Suppressor macrophage treated with lipopolysaccharide for 4 hours (primary cell): ENCODE data around the gene SPSB4.

Experiments used
- DNase-seq: peaks from one replicate; pipeline ENCODE4 v3.0.0-alpha.2; 2020

SPSB4 gene

DNA sequence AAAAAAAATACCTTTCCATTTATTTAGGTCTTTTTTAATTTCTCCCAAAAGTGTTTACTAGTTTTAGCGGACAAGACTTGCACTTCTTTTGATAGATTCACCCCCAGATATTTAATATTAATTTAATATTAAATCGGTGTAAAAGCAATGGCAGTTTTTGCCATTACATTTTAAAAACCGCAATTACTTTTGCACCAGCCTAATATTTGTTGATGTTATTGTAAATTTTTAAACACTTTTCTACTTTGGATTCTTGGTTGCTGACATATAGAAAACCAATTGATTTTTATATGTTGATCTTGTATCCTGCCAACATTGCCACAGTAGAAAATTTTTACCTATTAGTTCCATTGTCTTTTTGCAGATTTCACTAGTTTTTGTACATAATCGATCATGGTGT, 116.5 kb downstream of the SPSB4 start:
- DNase-seq = no peak

DNA sequence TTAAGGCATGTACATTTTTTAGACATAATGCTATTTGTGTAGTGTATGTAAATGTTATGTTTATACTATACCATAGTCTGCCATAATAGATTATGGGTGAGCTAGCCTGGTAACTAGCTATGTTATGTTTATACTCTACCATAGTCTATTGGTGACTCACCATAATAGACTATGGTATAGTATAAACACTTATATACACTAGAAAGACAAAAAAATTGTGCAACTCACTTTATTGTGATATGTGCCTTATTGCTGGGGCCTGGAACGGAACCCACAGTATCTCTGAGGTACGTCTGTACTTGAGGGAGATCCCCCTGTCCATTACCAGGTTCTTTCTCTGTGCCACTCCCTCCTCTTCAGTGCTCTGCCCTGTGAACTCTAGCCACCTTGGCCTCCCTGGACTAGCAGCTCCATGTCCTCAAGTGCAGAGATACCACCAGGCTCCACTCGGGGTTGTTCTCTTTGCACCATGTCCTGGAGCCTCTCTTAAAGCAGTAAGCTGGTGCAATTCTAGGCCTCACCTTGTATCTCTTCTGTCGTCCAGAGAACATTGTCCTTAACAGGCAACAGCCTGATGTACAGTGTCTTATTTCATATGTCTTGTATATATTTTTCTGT, 119.6 kb downstream of the SPSB4 start:
- DNase-seq = no peak

DNA sequence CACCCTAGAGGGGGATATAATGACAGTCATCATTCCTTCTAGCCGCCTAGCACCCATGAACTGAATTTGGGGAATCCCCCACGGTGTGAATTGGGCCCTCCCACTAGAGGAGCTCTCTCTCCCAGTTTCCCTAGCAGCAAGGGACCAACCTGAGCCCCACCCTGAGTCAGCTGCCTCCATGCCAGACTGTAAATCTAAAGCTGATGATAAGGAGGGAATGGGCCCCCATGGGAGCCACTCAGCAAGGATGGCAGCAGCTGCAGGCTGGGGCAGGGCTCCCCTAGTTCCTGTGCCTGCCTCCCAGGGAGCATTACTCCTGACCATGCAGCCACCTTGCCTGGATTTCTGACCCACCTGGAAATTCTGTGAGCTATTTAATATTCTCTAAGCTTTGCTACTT, 123.5 kb downstream of the SPSB4 start:
- no peak for DNase-seq

DNA sequence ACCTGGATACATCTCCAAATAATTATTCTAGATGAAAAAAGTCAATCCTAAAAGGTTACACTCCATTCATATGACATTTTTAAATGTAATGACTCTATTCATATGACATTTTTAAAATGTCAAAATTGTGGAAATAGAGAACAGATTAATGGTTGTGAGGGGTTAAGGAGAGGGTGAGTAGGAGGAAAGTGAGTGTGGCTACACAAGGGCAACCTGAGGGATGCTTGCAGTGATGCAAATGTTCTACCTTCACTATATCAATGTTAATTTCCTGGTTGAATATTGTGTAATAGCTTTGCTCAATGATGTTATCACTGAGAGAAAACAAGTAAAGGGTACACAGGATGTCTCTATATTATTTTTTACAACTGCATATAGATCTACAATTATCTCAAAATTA, 125.6 kb downstream of the SPSB4 start:
- no peak for DNase-seq

DNA sequence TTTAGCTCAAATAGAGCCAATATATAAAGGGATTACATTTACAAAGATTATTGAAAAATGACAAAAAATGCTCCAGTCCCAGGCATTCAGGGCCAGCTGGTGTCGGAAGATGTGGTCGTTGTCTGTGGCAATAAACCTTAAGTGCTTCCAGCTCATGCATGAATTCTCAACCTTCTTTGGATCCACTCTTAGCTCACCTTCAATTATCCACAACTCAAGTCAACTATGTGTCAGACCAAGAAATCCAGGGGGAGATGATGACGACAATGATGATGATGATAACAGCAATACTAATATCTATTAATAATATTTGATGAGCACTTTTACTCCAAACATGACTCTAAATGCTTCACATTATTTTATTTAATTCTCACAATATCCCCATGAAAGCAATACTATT, 126.9 kb downstream of the SPSB4 start:
- no peak for DNase-seq

DNA sequence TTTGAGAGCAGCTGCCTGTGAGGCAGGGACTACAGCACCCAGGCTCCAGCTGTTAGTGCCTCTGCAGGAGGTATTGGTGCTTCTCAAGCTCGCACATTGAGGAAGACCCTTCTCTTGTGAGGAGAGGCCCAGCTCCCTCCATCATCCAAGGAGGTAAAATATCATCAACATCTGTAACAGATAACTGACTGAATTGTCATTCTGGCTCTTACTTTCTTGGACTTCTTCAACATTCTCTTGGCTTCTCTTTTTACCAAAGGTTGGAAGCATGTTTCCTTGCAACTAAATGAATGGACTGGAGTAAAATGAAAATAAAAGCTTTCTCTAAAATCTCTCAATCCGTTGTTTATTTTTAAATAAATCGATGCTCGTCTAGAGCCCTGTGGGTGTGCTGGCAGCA, 127.4 kb downstream of the SPSB4 start:
- no peak for DNase-seq

DNA sequence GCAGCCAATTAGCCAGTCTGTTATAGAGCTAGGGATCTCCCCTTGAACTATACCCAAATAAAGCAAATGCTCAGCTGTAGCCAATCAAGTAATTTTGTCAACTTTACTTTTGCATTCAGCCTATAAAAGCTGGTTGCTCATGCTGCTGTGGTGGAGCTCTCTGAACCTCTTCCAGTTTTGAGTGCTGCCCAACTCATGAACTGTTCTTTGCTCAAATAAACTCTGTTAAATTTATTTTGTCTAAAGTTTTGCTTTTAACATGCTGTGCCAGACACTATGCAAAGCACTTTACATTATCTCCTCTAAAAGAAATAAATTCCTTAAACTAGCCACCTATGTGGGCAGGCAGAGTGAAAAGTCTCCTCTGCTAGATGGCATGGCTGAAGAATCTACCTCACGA, 128.8 kb downstream of the SPSB4 start:
- no peak for DNase-seq

DNA sequence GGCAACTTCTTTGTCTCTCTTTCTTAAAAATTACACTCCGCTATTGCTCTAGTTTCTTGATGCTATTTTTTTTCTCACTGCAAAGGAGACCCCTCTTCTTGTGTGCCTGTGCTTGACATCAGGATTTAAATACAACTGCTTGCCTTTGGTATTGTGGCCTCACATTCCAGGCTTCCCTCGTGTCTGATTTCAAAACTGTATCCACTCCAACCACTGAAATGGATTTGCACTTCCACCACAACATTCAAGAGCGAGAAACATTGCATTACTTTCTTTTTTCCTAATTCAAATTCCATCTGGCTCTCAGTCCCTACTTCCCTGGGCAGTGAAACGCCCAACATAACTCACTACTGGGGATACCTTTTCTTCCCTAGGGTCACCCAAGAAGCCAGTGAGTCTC, 130.0 kb downstream of the SPSB4 start:
- DNase-seq = no peak

DNA sequence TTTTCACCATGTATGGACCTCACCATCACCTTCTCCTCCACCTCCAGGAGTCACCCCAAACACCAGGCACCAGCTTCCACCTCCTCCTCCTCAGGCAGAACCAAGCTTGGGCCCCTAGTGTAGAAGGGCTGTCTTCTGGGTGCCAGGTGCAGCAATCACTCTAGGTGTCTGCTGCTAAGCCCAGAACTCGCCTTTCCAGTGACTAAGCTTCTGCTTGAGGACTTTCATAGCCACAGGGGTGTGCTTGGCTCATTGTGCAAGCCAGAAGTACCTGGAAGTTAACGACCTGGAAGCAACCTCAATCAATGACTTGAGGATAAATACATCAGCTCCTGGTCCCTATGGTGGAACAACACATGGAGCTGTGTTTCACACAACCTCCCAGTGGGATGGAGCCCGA, 130.7 kb downstream of the SPSB4 start:
- DNase-seq = no peak

DNA sequence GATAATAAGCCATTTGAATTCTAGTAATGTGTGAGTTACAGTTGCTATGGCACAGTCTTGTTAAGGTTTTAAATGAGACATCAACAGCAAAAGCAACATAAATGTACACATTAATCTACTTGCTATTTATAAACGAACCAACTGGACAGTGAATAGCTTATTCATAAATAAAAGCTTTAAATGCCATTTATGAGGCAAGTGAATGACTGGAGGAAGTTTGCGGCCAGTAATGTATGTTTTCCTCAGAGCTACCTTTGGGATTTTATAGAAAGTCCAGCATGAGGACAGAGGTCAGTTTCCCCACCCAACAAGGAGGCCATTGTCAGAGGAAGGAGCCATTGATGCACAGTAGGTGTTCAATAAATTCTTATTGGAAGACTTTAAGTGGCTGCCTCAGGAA, 132.5 kb downstream of the SPSB4 start:
- DNase-seq = no peak

DNA sequence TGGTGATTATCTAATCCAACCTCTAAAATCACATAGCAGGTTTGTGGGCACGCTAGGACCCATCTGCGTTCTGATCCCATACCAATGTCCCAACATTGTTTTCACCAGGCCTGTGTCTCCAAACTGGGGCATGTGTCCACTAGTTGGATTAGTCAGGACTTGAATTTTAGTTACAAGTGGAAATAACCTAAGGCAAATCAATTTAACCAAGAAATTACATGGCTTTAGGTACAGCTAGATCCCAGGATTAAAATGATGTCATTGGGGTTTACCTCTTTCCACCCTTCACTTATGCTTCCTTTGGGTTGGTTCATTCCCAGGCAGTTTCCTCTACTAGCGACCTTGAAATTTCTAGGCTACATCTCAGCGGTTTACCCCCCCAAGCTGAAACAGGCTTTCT, 133.3 kb downstream of the SPSB4 start:
- no peak for DNase-seq

DNA sequence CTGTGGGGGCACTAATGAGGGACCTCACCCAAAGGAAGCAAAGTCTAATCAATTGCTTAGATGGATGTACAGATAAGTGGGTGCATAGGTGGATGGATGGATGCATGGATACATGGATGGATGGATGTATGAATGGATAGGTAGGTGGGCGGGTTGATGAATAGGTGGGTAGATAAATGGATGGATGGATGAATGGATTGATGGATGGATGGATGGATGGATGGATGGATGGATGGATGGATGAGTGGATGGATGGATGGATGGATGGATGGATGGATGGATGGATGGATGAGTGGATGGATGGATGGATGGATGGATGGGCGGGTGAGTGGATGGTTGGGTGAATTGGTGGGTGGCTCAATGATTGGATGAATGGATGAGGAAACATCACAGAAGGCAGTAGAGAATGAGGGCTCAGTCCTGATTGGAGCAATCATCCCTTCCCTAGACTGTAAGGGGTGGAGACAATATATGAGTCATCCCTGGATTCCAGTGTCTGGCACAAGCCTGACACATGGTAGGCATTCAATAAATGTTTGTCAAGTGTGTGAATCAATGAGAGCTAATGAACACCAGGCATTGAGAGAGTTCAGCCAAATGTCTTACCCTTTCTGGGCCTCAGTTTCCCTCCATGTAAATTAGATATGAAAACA, 140.1 kb downstream of the SPSB4 start:
- no peak for DNase-seq

DNA sequence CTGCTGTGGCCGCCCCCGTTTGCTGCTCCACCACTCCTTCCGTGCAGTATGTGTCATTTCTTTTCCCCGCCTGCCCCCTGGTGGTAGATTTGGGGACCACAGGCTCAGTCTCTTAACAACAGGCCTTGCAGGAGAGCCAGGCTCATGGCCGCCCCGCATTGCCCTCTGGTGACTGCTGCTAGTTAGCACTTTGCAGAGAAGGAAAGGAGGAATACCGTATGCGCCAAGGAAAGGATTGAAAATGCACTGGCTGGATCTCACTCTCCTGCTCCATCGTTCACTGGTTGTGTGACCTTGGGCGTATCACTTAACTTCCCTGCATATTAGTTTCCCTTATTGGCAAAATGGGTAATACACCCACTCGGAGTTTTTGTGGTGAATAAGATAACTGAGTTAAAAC, 141.2 kb downstream of the SPSB4 start:
- peak; percentile 97 for DNase-seq

DNA sequence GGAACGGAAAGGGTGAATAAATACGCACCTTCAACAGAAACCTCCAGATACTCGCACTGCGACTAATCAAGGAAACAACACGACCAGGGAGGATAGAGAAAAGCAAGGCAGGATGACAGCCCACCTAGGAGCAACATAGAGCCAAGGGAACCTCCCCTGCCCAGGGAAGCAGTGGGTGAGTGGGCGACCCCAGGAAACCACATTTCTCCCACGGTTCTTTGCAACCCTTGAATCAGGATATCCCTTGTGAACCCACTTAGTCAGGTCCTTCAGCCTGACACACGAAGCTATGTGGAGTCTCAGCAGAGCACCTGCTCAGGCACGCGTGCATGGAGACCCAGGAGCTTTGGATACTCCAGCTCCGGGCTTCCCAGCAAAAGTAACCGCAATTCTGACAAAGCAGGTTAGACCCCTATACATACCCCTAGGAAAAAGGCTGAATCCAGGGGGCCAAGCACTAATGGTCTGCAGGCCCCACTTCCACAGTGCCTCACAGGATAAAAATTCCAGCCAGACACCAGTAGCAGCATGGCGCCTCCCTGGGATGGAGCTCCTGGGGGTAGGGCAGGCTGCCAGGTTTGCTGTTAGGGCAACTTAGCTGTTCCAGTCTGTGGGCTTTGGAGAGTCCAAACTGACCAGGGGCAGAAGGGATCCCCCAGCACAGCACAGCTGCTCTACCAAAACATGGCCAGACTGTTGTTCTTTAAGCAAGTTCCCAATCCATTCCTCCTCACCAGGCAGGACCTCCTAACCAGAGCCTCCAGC, 142.1 kb downstream of the SPSB4 start:
- no peak for DNase-seq
